ENCODE data around the gene PLK4. TPM values are rescaled to one million over a fixed set of nuclear protein-coding genes. Genes with fewer than 3 reads are reported as not detected.
"Not testable (repeated sequence)": the region's sequence is repeated elsewhere in the genome, so short reads cannot be mapped to it uniquely, and the experiment has no call there.

PLK4 gene
- total and polyA plus RNA-seq, 2 of the 4 experiments (the other 2 are of a cell fraction): 11.2 to 15.1 TPM

- no CpG with 5 or more reads among the region's 4 CpGs for WGBS, 2 experiments (ENCODE audit: extremely low coverage in 2 of 2, insufficient read length in 1 of 2)
- H4K91ac ChIP-seq (ENCODE audit: insufficient read depth, low read depth, low read length); H3K23ac ChIP-seq (ENCODE audit: low read depth, low read length); H4K5ac ChIP-seq (ENCODE audit: low read depth, low read length); H2AK5ac ChIP-seq (ENCODE audit: low read depth, low read length); H2BK20ac ChIP-seq (ENCODE audit: low read depth, low read length); CTCF ChIA-PET; H3K9ac ChIP-seq (ENCODE audit: low read depth, low read length); H3K4me1 ChIP-seq (ENCODE audit: control insufficient read depth, insufficient read depth, low read length); H3K79me1 ChIP-seq (ENCODE audit: low read depth in 1 of 2, low read length in 2 of 2); H4K8ac ChIP-seq (ENCODE audit: low read depth in 2 of 2, low read length in 2 of 2); H3K4me3 ChIP-seq (ENCODE audit: insufficient read depth, low read depth, low read length); H3K9me3 ChIP-seq (ENCODE audit: control insufficient read depth, insufficient read depth, low read length); H2AK9ac ChIP-seq (replicated peaks; ENCODE audit: low read depth, low read length, poor library complexity); H4K20me1 ChIP-seq (ENCODE audit: insufficient read depth, low read length); H3K27me3 ChIP-seq (ENCODE audit: control insufficient read depth, insufficient read depth, low read length); BruUV-seq (replicated peaks); H3K56ac ChIP-seq (ENCODE audit: extremely low read depth, insufficient read depth, low read length); H2BK5ac ChIP-seq (ENCODE audit: low read depth, low read length, poor library complexity, severe bottlenecking); H2AFZ ChIP-seq (replicated peaks; ENCODE audit: low read length, poor library complexity); H3K4ac ChIP-seq (ENCODE audit: low read depth, low read length); in situ Hi-C loops (cut with MboI; ENCODE audit: low sequenced_read_pairs); H2BK120ac ChIP-seq (ENCODE audit: low read depth, low read length); H3K4me2 ChIP-seq (ENCODE audit: low read depth, low read length); DNase-seq; intact Hi-C loops (cut with micrococcal nuclease); H3K18ac ChIP-seq (ENCODE audit: low read depth, low read length); H3K9me1 ChIP-seq (ENCODE audit: insufficient read depth, low read length); POLR2A ChIA-PET (ENCODE audit: unreplicated experiment); H3K27ac ChIP-seq (ENCODE audit: insufficient read depth, low read length); dilution Hi-C loops (cut with HindIII; ENCODE audit: low sequenced_read_pairs, unreplicated experiment); H3K14ac ChIP-seq (replicated peaks; ENCODE audit: low read depth, low read length); ATAC-seq (ENCODE audit: low read depth); H3K36me3 ChIP-seq (ENCODE audit: control insufficient read depth, insufficient read depth, low read length); H2BK15ac ChIP-seq (ENCODE audit: low read depth, low read length): not testable (repeated sequence)
Measured at GRCh38 chr4:127899682-127900081, 19.0 kb downstream of the PLK4 start.
